ENCODE results near the gene CYP2E1. TPM values are rescaled to one million over a fixed set of nuclear protein-coding genes. Genes with fewer than 3 reads are reported as not detected.
"Not testable (repeated sequence)": the region's sequence is repeated elsewhere in the genome, so short reads cannot be mapped to it uniquely, and the experiment has no call there.

CYP2E1 gene
- total RNA-seq, 8 experiments from 2014 or later = 0.33 to 2.7 (median 1.3) TPM

DNA sequence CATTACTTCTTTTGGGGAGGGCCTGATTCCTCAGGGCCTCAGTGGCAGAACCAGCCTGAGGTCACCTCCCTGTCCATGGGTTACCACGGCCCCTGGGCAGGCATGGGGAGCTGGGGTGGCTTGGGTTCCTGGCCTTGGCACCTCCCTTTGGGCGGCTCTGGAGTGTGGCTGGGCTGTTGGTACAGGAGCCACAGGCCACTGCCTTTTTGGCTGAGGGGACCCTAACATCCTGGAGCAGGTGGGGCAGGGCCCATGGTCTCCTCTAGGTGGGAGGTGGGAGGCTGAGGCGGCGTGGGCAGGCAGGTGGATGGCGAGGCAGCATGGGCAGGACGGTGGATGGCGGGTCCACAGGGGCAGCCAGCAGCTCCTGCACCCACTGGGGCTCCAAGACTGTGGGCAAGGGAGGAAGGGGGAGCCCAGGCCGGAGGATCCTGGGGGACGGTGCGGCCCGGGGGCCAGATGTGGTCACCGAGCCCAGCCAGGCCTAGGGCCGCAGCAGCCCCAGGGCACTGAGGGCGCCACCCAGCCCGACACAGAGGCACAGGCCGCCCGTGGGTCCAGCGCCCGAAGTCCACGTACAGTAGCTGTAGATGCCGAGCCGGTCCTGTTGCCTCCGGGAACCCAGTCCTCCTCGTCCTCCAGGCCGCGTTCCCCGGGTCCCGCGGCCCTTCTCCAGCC is 40.6 kb downstream of the CYP2E1 start:
- no peak for ATAC-seq (replicated peaks in 6 of 8)
- H3K4me1 ChIP-seq (replicated peaks in 1 of 2) = no peaks in the 10 kb centered on the region
- H3K4me3 ChIP-seq = no peak overlapping the region
- no peak overlapping the region for H3K27ac ChIP-seq
- 20 to 80% (median 47%) methylated on average over 1 to 5 of the region's 29 CpGs; no CpG with 5 or more reads in 5 of the 10 experiments for WGBS, 10 experiments
- in situ Hi-C loops (cut with MboI; ENCODE audit: low pct_unique_long_range_greater_than_20kb in 2 of 9, low sequenced_read_pairs in 9 of 9, unreplicated experiment in 9 of 9) = no loop called here

DNA sequence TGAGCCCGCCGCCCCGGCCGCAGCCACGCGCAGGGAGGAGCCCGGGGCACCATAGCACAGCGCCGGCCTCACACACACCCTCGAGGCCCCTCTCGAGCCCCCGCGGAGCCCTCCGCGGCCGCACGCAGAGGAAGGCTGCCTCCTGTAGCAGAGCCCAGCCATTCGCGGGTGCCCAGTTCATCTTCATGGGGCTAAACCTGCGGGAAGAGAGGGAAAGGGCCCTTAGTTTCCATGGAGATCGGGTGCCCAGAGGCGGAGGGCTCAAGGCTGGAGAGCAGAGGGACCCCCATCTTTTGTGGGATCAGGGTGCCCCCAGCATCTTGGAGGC is 41.1 kb downstream of the CYP2E1 start:
- H3K4me3 ChIP-seq = no peak overlapping the region
- no peak for ATAC-seq (replicated peaks in 6 of 8)
- H3K4me1 ChIP-seq (replicated peaks in 1 of 2) = no peaks in the 10 kb centered on the region
- WGBS, 10 experiments = no CpG with 5 or more reads among the region's 22 CpGs
- in situ Hi-C loops (cut with MboI; ENCODE audit: low pct_unique_long_range_greater_than_20kb in 2 of 9, low sequenced_read_pairs in 9 of 9, unreplicated experiment in 9 of 9) = no loop called here
- no peak overlapping the region for H3K27ac ChIP-seq

DNA sequence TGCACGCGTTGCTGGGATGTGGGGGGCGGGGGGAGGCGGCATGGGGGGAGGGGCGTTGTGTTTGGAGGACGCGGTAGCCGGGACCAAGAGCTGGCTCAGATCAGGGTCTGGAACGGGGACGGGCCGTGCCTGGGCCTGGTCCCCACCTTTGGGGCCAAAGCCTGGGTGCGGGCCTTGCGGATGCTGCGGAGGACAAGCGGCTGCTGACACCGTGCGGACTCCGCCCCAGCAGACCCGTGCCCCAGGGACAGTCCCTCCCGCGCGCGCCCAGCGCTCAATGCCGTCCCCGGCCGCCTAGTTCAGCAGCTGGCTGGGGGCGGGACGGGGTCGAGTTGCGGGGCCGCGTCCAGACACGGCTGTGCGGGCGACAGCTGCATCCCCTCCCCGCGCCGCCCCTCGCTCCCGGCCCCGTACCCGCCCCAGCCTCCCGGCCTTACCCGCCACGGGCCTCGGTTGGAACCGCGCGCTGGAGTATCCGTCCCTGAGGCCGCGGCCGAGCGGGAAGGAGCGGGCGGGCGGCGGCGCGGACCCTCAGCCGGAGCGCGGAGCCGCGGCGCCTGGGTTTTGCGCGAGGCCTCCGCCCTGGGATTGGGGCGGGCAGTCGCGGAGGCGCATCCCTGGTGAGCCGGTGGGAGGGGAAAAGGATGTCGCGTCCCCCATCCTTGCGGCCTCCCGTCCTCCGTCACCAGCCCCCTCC is 41.8 kb downstream of the CYP2E1 start:
- WGBS, 10 experiments = no CpG with 5 or more reads among the region's 80 CpGs
- peak; percentile 61 to 91 (median 77) for ATAC-seq (replicated peaks in 6 of 8)

GRCh38 chr10:133569801-133570200 is 42.6 kb downstream of the CYP2E1 start:
- H3K4me1 ChIP-seq (replicated peaks in 1 of 2); in situ Hi-C loops (cut with MboI; ENCODE audit: low pct_unique_long_range_greater_than_20kb in 2 of 9, low sequenced_read_pairs in 9 of 9, unreplicated experiment in 9 of 9); H3K27ac ChIP-seq; H3K4me3 ChIP-seq: not testable (repeated sequence)
- no CpG with 5 or more reads among the region's 21 CpGs for WGBS, 10 experiments
- peak in 2 of 8 experiments; percentile 29 to 32 for ATAC-seq (replicated peaks in 6 of 8)

More for the DNA sequence above, 41.8 kb downstream of the CYP2E1 start:
- H3K4me3 ChIP-seq; in situ Hi-C loops (cut with MboI; ENCODE audit: low pct_unique_long_range_greater_than_20kb in 2 of 9, low sequenced_read_pairs in 9 of 9, unreplicated experiment in 9 of 9); H3K27ac ChIP-seq; H3K4me1 ChIP-seq (replicated peaks in 1 of 2): not testable (repeated sequence)

DNA sequence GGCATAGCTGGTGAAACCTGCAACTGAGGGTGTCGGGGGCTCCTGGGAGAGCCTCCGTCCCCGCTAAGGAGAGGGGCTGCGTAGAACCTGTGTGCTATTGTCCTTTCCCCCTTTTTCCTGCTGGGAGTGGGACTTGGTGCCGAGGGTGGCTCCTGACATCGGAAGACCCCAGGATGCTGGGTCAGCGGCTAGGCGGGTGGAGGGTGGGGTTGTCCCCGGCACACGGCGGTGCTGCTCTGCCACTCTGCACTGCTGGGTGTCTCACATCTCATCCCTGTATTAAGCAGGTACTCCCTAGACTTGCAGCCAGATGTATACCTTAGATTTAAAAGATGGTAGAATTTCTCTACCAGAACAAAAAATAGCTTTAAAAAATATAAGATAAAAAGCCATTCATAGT is 44.9 kb downstream of the CYP2E1 start:
- in situ Hi-C loops (cut with MboI; ENCODE audit: low pct_unique_long_range_greater_than_20kb in 2 of 9, low sequenced_read_pairs in 9 of 9, unreplicated experiment in 9 of 9); H3K4me3 ChIP-seq; ATAC-seq (replicated peaks in 6 of 8); H3K4me1 ChIP-seq (replicated peaks in 1 of 2); H3K27ac ChIP-seq: not testable (repeated sequence)
- WGBS, 10 experiments = no CpG with 5 or more reads among the region's 11 CpGs

DNA sequence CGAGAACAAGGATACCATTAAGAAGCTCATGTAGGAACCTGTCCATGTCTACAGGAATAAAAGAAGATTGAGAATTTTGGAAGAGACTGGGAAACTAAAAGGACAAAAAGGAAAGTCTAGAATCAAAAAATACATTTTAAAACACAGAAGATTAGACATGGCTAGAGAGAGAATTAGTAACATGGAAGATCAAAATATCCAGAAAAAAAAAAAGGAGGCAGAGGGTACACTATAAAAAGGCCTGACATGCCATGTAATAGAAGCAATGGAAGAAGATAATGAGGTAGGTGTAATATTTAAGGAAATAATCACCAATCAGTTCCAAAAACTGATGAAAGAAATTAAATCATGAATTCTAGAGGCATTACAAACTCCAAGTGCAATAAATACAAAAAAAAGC is 46.3 kb downstream of the CYP2E1 start:
- H3K27ac ChIP-seq; H3K4me1 ChIP-seq (replicated peaks in 1 of 2); ATAC-seq (replicated peaks in 6 of 8); in situ Hi-C loops (cut with MboI; ENCODE audit: low pct_unique_long_range_greater_than_20kb in 2 of 9, low sequenced_read_pairs in 9 of 9, unreplicated experiment in 9 of 9); H3K4me3 ChIP-seq: not testable (repeated sequence)
- WGBS, 10 experiments = 13 to 58% (median 46%) methylated on average over 1 of the region's 1 CpG; no CpG with 5 or more reads in 1 of the 10 experiments

DNA sequence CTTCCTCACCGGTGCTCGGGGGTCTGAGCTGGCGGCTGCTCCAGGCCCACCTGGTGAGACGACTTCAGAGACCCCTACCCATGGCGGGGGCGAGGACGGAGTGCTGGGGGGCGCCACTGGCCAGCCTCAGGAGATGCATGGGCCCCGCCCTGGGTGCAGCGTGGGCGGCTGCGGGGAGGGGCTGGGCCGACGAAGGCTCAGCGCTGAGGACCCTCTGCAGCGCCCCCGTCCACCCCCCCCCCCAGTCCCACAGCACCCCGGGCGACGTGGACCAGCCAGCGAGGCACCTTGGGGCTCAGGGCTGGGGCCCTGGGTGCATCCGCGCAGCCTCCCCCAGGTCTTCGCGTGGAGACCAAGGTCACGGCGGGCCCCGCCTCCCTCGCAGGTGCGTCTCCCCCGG is 49.9 kb downstream of the CYP2E1 start:
- H3K4me1 ChIP-seq (replicated peaks in 1 of 2); H3K27ac ChIP-seq; in situ Hi-C loops (cut with MboI; ENCODE audit: low pct_unique_long_range_greater_than_20kb in 2 of 9, low sequenced_read_pairs in 9 of 9, unreplicated experiment in 9 of 9); ATAC-seq (replicated peaks in 6 of 8); H3K4me3 ChIP-seq: not testable (repeated sequence)
- no CpG with 5 or more reads among the region's 31 CpGs for WGBS, 10 experiments

Other genes starting within 250 kb of the CYP2E1 start
- 10 to 100 TPM; 28.4 to 50.5 (median 37.4) TPM for gene TUBGCP2, start 218.5 kb upstream of the CYP2E1 start, total RNA-seq
- gene ZNF511, start 218.4 kb upstream of the CYP2E1 start, total RNA-seq = 10 to 100 TPM; 10.5 to 43.7 (median 23.3) TPM
- 10 to 100 TPM in 3 of 8 experiments, 1 to 10 TPM in 3, under 1 TPM in 2; 0.31 to 14.9 (median 6.6) TPM for gene CALY, start 190.5 kb upstream of the CYP2E1 start, total RNA-seq
- under 1 TPM in 2 of 8 experiments, not detected in 6; 0.22 to 0.41 TPM for gene PRAP1, start 180.0 kb upstream of the CYP2E1 start, total RNA-seq
- 10 to 100 TPM in 5 of 8 experiments, 1 to 10 TPM in 3; 3.3 to 50.5 (median 14.4) TPM for gene FUOM, start 169.3 kb upstream of the CYP2E1 start, total RNA-seq
- 100 to 1,000 TPM in 2 of 8 experiments, 10 to 100 TPM in 6; 48.7 to 117 (median 85.1) TPM for gene ECHS1, start 154.0 kb upstream of the CYP2E1 start, total RNA-seq
- gene PAOX, start 148.1 kb upstream of the CYP2E1 start, total RNA-seq = 1 to 10 TPM; 1.1 to 5.1 (median 2.2) TPM
- 10 to 100 TPM; 11.9 to 68.6 (median 27.9) TPM for gene MTG1, start 133.2 kb upstream of the CYP2E1 start, total RNA-seq
- 1 to 10 TPM; 2.2 to 8.8 (median 3.4) TPM for gene SPRN, start 102.7 kb upstream of the CYP2E1 start, total RNA-seq
- 1 to 10 TPM in 5 of 8 experiments, under 1 TPM in 3; 0.43 to 6.3 (median 1.2) TPM for gene SCART1, start 73.4 kb upstream of the CYP2E1 start, total RNA-seq
- gene SYCE1, start 38.2 kb downstream of the CYP2E1 start, total RNA-seq = 1 to 10 TPM in 2 of 8 experiments, under 1 TPM in 5, not detected in 1; 0.14 to 1.4 (median 0.45) TPM
- gene FRG2B, start 99.4 kb downstream of the CYP2E1 start, total RNA-seq = under 1 TPM in 1 of 8 experiments, not detected in 7; 0.33 TPM

All from motor neuron (in vitro differentiated cells).